ENCODE results near the gene RAMP1. TPM values are rescaled to one million over a fixed set of nuclear protein-coding genes. Genes with fewer than 3 reads are reported as not detected.

RAMP1 gene
- total RNA-seq, 1 donor = 35.0 TPM

DNA sequence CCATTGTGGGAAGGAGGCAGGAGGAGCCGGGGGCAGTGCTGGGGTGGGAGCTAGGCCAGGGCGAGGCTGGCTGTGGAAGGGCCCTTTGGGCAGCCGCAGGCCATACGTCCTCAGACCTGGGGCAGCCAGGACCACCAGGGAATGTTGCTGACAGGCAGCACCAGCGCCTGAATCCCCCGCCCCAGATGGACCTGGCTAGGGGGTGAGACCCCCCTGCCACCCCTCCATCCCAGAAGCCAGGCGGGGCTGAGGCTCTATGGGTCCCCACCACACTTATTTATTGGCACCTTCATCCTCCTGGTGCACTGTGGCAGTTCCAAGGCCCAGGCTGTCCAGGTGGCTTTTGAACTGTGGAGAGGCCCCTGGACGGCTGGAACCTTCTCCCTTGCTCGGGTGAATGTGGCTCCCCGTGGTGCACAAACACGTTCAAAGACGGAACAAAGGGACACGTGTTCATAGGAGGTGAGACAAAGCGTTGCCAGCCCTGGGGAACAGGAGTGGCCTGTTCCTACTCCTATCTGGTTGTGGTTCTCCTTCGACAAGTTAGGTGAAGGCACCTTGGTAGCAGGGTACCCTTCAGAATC, 35.1 kb downstream of the RAMP1 start:
- TF ChIP-seq, protein P1, sequence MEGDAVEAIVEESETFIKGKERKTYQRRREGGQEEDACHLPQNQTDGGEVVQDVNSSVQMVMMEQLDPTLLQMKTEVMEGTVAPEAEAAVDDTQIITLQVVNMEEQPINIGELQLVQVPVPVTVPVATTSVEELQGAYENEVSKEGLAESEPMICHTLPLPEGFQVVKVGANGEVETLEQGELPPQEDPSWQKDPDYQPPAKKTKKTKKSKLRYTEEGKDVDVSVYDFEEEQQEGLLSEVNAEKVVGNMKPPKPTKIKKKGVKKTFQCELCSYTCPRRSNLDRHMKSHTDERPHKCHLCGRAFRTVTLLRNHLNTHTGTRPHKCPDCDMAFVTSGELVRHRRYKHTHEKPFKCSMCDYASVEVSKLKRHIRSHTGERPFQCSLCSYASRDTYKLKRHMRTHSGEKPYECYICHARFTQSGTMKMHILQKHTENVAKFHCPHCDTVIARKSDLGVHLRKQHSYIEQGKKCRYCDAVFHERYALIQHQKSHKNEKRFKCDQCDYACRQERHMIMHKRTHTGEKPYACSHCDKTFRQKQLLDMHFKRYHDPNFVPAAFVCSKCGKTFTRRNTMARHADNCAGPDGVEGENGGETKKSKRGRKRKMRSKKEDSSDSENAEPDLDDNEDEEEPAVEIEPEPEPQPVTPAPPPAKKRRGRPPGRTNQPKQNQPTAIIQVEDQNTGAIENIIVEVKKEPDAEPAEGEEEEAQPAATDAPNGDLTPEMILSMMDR (IDR thresholded peaks at IDR 0.05; ENCODE audit: insufficient read depth, low read depth, low read length) = no peak
- no peak overlapping the region for H3K4me3 ChIP-seq (ENCODE audit: low read depth, low read length)
- no peak for DNase-seq (ENCODE audit: low read depth)

DNA sequence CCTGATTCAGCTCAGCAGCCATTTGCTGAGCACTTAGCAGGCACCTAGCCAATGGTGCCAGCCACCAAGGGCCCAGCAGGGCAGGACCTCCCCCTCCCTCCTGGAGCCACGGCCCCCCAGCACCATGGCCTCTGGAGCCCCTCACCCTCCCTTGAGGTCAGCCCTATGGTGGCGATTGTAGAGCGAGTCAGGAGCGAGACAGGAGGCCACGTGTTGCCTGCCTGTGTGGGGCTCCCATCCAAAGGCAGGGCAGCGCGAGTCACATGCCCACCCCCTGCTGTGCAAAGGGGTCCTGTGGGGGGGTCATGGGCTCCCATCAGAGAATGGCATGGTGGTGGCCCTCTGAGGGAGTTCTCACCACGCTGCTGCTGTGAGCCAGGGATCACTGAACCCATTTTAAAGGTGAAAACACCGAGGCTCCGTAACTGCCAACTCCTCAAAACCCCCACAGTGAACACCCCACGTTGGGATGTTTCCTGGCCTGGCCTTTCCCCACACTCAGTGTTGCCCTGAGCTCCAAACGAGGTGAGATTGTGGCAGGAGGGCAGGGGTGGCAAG, 35.6 kb downstream of the RAMP1 start:
- TF ChIP-seq, protein P1 (IDR thresholded peaks at IDR 0.05; ENCODE audit: insufficient read depth, low read depth, low read length) = no peak
- no peak overlapping the region for H3K4me3 ChIP-seq (ENCODE audit: low read depth, low read length)
- no peak for DNase-seq (ENCODE audit: low read depth)

DNA sequence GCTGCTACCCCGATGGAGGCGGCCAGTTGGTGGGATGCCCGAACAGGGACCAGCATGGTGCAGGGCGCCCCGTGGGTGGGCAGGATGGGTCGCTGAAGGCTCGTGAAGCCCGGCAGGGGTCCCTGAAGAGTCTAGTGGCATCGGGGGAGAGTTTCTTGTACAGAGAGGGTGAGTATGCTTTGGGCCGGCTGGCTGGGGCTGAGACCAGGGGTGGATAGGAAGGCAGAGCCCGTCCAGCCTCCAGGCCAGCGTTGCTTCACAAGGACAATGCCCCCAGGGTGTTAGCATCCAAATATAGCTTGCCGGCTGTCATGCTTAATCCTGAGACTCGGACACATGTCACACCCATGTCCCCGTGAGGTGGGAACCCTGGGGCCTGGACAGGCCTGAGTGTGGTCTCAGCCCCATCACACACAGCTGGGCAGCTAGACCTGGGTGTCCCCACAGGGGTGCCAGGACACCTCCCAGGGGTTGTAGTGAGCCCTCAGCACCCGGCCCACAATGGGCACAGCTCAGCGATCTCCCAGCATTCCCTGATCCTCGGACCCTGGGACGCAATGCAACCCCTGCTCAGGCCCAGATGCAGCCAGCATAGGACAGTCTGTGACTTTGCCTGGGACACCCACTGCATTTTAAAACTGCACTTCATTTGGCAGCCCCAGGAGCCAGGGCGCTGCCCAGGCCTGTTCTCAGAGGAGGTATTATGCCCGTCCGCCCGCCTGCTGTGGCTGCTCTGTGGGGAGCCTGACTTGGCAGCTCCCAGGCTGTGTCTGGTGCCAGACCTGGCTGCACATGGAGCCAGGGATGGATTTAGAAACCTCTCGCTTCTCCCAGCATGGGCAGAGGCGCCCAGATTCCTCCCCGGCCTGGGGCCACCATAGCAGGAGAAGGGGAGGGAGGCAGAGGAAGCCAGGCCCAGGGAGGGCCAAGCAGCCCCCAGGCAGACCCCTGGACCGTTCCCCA, 36.4 kb downstream of the RAMP1 start:
- DNase-seq (ENCODE audit: low read depth) = no peak
- H3K4me3 ChIP-seq (ENCODE audit: low read depth, low read length) = no peak overlapping the region
- TF ChIP-seq, protein P1 (IDR thresholded peaks at IDR 0.05; ENCODE audit: insufficient read depth, low read depth, low read length) = no peak

DNA sequence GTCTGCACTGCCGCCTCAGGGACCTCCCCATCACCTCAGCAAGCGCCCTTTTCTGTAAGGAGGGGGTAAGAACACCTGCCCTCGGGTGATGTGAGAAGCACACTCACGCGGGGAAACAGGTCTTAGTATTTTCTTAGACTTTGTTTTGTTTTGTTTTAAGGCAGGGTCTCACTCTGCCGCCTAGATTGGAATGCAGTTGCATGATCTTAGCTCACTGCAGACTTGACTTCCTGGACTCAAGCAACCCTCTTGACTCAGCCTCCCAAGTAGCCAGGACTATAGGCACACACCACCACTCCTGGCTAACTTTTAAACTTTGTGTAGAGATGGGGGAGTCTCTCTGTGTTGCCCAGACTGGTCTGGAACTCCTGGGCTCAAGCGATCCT, 37.1 kb downstream of the RAMP1 start:
- TF ChIP-seq, protein P1 (IDR thresholded peaks at IDR 0.05; ENCODE audit: insufficient read depth, low read depth, low read length) = no peak
- DNase-seq (ENCODE audit: low read depth) = no peak
- H3K4me3 ChIP-seq (ENCODE audit: low read depth, low read length) = no peak overlapping the region

DNA sequence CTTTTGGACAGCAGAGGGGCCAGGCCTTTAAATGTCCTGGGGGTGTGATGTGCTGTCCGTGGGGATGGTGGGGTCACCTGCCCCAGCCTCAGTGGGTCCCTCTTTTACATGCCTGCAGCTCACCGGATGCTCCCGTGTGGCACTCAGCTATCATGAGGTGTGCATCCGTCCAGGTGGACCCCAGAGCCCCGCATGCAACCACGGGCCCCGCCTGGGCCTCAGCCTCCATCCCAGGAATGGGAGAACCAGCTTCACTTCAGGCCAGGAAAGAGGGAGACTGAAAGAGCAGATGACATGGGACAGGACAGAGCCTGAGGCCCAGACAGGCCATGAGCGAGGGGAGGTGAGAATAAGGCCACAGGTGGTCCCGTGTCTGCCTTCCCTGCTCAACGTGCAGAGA, 37.5 kb downstream of the RAMP1 start:
- no peak overlapping the region for H3K4me3 ChIP-seq (ENCODE audit: low read depth, low read length)
- TF ChIP-seq, protein P1 (IDR thresholded peaks at IDR 0.05; ENCODE audit: insufficient read depth, low read depth, low read length) = no peak
- DNase-seq (ENCODE audit: low read depth) = no peak

DNA sequence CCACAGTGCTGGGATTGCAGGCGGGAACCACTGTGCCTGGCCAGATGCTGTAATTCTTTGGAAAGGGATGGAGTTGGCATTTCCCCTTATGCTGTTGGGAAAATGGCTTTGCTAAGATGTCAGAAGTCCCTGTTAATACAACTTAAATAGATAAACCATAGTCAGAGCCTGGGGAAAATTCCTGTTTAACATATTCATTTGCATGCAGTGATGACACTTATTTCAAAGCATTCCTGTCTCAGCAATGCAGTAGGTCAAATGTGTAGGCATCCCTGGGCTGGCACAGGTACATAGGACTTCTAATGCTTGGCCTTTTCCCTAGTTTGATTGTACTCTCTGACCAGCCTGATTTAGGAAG, 38.6 kb downstream of the RAMP1 start:
- H3K4me3 ChIP-seq (ENCODE audit: low read depth, low read length) = no peak overlapping the region
- DNase-seq (ENCODE audit: low read depth) = no peak
- TF ChIP-seq, protein P1 (IDR thresholded peaks at IDR 0.05; ENCODE audit: insufficient read depth, low read depth, low read length) = no peak
